Mucosa of stomach (tissue), 1 donor: ENCODE measurements around the gene BCAS1.

Source experiments
- H3K27me3 ChIP-seq: one replicate; pipeline ENCODE4 v1.7.0; 2013; ENCODE audit warnings: mild to moderate bottlenecking, low read length; ENCODE audit not compliant: control insufficient read depth, insufficient read depth
- H3K36me3 ChIP-seq: one replicate; pipeline ENCODE4 v1.7.0; 2013; ENCODE audit warnings: low read length; ENCODE audit not compliant: control insufficient read depth, insufficient read depth
- H3K4me1 ChIP-seq: one replicate; pipeline ENCODE4 v1.7.0; 2013; ENCODE audit warnings: mild to moderate bottlenecking, low read length; ENCODE audit not compliant: control insufficient read depth, insufficient read depth
- H3K4me3 ChIP-seq: one replicate; pipeline ENCODE4 v1.7.0; 2013; ENCODE audit warnings: low read length
- H3K9ac ChIP-seq: one replicate; pipeline ENCODE4 v1.7.0; 2013; ENCODE audit warnings: mild to moderate bottlenecking, low read length, moderate library complexity
- H3K9me3 ChIP-seq: one replicate; pipeline ENCODE4 v1.7.0; 2013; ENCODE audit warnings: mild to moderate bottlenecking, low read length, moderate library complexity; ENCODE audit not compliant: control insufficient read depth
- donor health status: Pancreatic carcinoma.

The BCAS1 gene

DNA sequence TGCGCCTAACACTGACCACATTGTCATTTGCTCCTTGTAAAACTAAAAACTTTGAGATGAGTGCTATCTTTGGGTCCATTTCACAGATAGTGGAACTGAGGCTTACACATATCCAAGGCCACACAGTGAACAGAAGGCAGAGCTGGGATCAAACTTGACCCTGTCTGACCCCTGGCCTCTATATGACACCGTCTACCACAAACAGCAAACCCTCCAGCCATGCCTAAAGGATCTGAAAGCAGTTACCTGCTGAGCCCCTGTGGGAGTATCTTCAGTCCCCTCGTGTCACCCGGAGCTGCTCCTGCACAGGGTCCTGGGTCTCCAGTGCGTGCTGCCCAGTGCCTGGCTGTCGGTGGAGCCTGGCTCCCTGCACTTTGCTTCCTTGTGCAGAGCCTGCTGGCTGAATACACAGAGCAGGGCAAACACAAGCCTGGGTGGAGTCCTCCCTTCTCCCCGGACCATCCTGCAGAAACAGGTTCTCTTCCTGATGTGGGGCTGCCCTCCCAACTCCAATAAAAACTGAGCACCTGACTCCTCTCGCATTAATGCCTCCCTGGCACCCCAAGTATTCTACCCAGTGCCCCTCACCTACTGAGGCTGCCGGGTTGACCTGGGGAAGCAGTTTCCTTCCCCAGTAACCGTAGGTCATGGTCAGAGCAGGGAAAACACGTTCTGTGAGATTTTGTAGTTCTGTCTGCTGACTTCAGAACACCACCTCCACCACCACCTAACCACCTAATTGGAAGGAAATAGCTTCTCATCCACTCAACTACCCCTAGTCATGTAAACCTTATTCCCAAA is at the start of gene BCAS1:
Gene BCAS1 (minus strand): TSS at position 408 of the 801 bp plus-strand sequence. CDS start 11,876 bp downstream, outside the sequence.
- Histone ChIP-seq H3K36me3 (no peaks in the 10 kb centered on the region), H3K9me3 (no peaks in the 10 kb centered on the region), H3K4me3 (peak within 1 kb of the TSS; percentile 42), H3K9ac (peak within 1 kb of the TSS; percentile 93), H3K27me3 (no peaks in the 10 kb centered on the region), H3K4me1 (peaks cover 39% of the 10 kb centered on the region)

DNA sequence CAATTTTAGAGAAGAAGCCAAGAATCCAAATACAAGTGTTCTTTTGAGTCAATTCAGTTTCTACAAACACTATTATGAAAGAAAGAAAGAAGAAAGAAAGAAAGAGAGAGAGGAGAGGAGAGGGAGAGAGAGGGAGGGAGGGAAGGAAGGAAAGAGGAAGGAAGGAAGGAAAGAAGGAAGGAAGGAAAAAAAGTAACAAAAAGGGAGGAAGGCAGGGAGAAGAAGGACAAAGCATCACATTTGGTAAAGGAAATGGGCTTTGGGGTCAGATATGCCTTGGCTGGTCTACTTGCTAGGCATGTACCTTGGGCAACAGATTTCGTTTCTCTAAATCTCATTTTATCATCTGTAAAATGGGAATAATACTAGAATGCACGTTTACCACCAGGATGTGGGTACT is 49.4 kb upstream of the BCAS1 start:
- no peaks in the 10 kb centered on the region for H3K9me3 ChIP-seq
- peaks cover 15% of the 10 kb centered on the region for H3K4me1 ChIP-seq
- H3K27me3 ChIP-seq = no peaks in the 10 kb centered on the region
- H3K9ac ChIP-seq = no peak overlapping the region
- no peaks in the 10 kb centered on the region for H3K36me3 ChIP-seq
- H3K4me3 ChIP-seq = no peak overlapping the region

- H3K4me1 ChIP-seq = peaks cover 10% of the 10 kb centered on the region
- no peaks in the 10 kb centered on the region for H3K27me3 ChIP-seq
- H3K9me3 ChIP-seq = no peaks in the 10 kb centered on the region
- no peak overlapping the region for H3K9ac ChIP-seq
- H3K36me3 ChIP-seq = no peaks in the 10 kb centered on the region
- no peak overlapping the region for H3K4me3 ChIP-seq
These were observed 48.0 kb upstream of the BCAS1 start for GRCh38 chr20:54118220-54119001.

DNA sequence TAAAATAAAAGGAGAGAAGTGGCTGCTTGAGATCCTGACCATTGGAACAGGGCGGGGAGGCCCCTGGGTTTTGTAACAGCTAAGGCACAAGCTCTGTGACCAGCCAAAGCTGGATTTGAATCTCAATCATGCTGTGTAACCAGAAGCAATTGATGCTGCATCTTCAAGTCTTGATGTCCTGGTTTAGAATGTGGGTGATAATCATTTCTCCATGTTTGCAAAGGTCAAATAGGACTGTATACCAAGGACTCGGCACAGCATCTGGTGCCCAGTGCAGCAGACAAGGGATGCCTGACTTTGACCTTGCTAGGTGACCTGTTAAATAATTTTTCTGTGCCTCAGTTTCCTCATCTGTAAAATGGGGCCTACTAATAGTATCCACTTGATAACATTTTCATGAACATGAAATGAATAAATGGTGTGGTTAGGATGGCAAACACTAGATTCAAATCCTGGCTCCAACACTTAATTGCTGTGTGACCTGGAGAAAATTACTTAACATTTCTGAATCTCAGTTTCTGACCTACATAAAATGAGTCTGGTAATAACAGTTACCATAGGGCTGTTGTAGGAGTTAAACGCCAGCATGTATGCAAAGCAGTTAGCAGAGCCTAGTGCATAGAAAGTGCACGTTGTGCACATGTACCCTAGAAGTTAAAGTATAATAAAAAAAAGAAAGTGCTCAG is 46.3 kb upstream of the BCAS1 start:
- H3K36me3 ChIP-seq = no peaks in the 10 kb centered on the region
- no peak overlapping the region for H3K9ac ChIP-seq
- H3K27me3 ChIP-seq = no peaks in the 10 kb centered on the region
- H3K4me1 ChIP-seq = peaks cover 4% of the 10 kb centered on the region
- no peaks in the 10 kb centered on the region for H3K9me3 ChIP-seq
- H3K4me3 ChIP-seq = no peak overlapping the region

- H3K4me3 ChIP-seq = no peak overlapping the region
- no peaks in the 10 kb centered on the region for H3K36me3 ChIP-seq
- H3K4me1 ChIP-seq = peaks cover 4% of the 10 kb centered on the region
- no peaks in the 10 kb centered on the region for H3K27me3 ChIP-seq
- H3K9me3 ChIP-seq = no peaks in the 10 kb centered on the region
- no peak overlapping the region for H3K9ac ChIP-seq
These were observed 44.9 kb upstream of the BCAS1 start for GRCh38 chr20:54115172-54115854.

DNA sequence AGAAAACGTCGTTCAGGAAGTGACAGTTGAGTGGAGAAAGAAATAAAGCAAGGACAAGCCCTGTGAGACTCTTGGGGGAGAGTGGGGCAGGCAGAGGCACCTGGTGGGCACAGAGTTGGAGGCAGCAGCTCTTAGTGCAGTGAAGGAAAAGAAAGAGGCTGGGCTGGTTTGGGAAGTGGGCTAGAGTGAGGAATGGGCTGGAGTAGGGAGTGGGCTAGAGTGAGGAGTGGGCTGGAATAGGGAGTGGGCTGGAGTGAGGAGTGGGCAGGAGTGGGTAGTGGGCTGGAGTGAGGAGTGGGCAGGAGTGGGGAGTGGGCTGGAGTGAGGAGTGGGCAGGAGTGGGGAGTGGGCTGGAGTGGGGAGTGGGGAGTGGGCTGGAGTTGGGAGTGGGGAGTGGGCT is 43.7 kb upstream of the BCAS1 start:
- no peak overlapping the region for H3K4me3 ChIP-seq
- H3K36me3 ChIP-seq = no peaks in the 10 kb centered on the region
- H3K4me1 ChIP-seq = peaks cover 4% of the 10 kb centered on the region
- H3K27me3 ChIP-seq = no peaks in the 10 kb centered on the region
- no peak overlapping the region for H3K9ac ChIP-seq
- no peaks in the 10 kb centered on the region for H3K9me3 ChIP-seq

- H3K9ac ChIP-seq = no peak overlapping the region
- H3K36me3 ChIP-seq = no peaks in the 10 kb centered on the region
- no peaks in the 10 kb centered on the region for H3K27me3 ChIP-seq
- H3K9me3 ChIP-seq = no peaks in the 10 kb centered on the region
- no peak overlapping the region for H3K4me3 ChIP-seq
- peaks cover 4% of the 10 kb centered on the region for H3K4me1 ChIP-seq
These were observed 43.2 kb upstream of the BCAS1 start for GRCh38 chr20:54113566-54113965.

DNA sequence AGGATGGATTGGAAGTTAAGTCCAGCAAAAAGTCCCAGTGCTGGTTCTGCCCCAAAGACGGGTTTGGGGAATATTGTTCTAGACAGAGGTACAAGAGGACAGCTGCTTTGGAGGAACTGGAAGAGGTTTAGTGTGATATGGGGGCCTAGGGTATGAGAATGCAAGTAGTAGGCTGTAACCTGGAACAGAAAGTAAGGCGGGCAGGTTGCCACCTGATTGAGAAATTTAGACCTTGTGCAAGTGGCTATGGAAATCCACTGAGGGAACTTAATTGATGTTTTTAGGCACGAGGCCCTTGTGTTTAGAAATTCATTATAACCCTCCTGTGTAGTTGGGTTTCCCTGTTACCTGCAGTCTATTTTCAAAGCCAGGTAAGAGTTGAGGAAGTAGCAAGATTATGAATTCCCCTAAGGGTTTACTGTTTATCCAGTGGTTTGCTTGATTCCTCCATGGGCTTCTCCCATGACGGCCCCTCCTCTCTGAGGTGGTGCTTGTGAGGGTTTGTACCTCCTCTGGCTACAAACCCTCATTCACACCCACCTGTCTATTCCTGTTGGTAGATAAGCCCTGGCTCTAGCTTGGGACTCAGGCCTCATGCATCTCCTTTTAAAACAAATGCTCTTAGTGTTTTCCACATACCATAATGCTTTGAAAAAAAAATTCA is 42.0 kb upstream of the BCAS1 start:
- no peaks in the 10 kb centered on the region for H3K9me3 ChIP-seq
- H3K9ac ChIP-seq = no peak overlapping the region
- H3K4me1 ChIP-seq = peaks cover 12% of the 10 kb centered on the region
- no peak overlapping the region for H3K4me3 ChIP-seq
- no peaks in the 10 kb centered on the region for H3K36me3 ChIP-seq
- no peaks in the 10 kb centered on the region for H3K27me3 ChIP-seq

DNA sequence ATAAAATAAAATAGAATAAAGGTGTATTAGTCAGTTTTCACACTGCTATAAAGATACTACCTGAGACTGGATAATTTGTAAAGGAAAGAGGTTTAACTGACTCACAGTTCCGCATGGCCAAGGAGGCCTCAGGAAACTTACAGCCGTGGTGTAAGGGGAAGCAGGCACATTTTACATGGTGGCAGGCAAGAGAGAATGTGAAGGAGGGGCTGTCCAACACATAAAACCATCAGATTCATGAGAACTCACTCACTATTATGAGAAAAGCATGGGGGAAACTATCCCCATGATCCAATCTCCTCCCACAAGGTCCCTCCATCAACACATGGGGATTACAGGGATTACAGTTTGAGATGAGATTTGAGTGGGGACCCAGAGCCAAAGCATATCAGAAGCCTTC is 41.1 kb upstream of the BCAS1 start:
- peaks cover 13% of the 10 kb centered on the region for H3K4me1 ChIP-seq
- H3K27me3 ChIP-seq = no peaks in the 10 kb centered on the region
- no peak overlapping the region for H3K9ac ChIP-seq
- no peaks in the 10 kb centered on the region for H3K9me3 ChIP-seq
- H3K36me3 ChIP-seq = no peaks in the 10 kb centered on the region
- no peak overlapping the region for H3K4me3 ChIP-seq

GRCh38 chr20:54110457-54110856 is 40.1 kb upstream of the BCAS1 start:
- Histone ChIP-seq H3K36me3 (no peaks in the 10 kb centered on the region), H3K4me3 (no peak overlapping the region), H3K4me1 (peaks cover 13% of the 10 kb centered on the region), H3K27me3 (no peaks in the 10 kb centered on the region), H3K9ac (no peak overlapping the region), H3K9me3 (no peaks in the 10 kb centered on the region)

DNA sequence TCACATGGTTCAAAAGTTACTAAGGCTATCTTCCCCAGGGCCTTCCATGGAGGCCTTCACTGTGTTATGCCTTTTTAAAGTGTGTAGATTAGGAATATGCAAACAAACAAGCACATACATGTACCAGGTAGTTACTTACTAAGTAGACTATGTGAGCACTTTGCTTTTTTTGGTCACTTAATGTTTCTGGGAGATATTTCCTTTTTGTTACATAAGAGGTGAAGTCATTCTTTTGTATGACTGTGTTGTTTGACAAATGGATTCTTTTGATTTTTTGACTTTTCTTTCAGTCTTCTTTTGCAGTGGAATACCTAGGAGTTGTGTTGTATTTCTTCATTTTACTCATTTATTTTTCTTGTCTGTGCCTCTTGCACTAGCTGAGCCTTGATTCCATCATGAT is 39.6 kb upstream of the BCAS1 start:
- no peaks in the 10 kb centered on the region for H3K9me3 ChIP-seq
- no peaks in the 10 kb centered on the region for H3K36me3 ChIP-seq
- H3K4me1 ChIP-seq = peaks cover 13% of the 10 kb centered on the region
- no peaks in the 10 kb centered on the region for H3K27me3 ChIP-seq
- H3K9ac ChIP-seq = no peak overlapping the region
- no peak overlapping the region for H3K4me3 ChIP-seq
